HEK293 (cell line): ENCODE data around the gene CCDC175.

Experiments
- CTCF ChIA-PET: fragments of 350-600 bp; formaldehyde crosslinking; extraction: SDS; loops from one replicate; lab custom pipeline; 2021; ENCODE audit warnings: antibody characterized with exemption; lab: Yijun Ruan, JAX
- POLR2A ChIA-PET: fragments of 300-600 bp; formaldehyde crosslinking; extraction: SDS; loops from one replicate; lab custom pipeline; 2020; ENCODE audit warnings: antibody characterized with exemption, inconsistent platforms; lab: Yijun Ruan, JAX
- H3K27ac ChIP-seq: fragments of 200-500 bp; sonication (Bioruptor generic); 2 replicates; pipeline ENCODE4 v1.5.1; 2014; ENCODE audit warnings: low read depth, low read length, control low read depth, inconsistent platforms; ENCODE audit errors: extremely low read depth
- H3K36me3 ChIP-seq, 2 experiments: fragments of 200-500 bp in 1 of 2; sonication (Bioruptor generic) in 1 of 2; 1 replicate in 1 of 2; 2 replicates in 1 of 2; pipeline ENCODE4 v1.5.1; 2014 to 2017; ENCODE audit warnings: inconsistent platforms in 2 of 2, low read length in 2 of 2; ENCODE audit not compliant: control insufficient read depth in 2 of 2, insufficient read depth in 1 of 2
- H3K4me1 ChIP-seq: fragments of 200-500 bp; sonication (Bioruptor generic); 2 replicates; pipeline ENCODE4 v1.5.1; 2014; ENCODE audit warnings: mild to moderate bottlenecking, low read length, inconsistent platforms; ENCODE audit not compliant: control insufficient read depth, insufficient read depth
- H3K4me3 ChIP-seq: 2 replicates; pipeline ENCODE4 v1.5.1; 2011; ENCODE audit warnings: low read depth, mild to moderate bottlenecking, control low read depth, low read length, moderate library complexity
- H3K9me3 ChIP-seq: fragments of 200-500 bp; sonication (Bioruptor generic); 2 replicates; pipeline ENCODE4 v1.5.1; 2014; ENCODE audit warnings: low read depth, low read length, inconsistent platforms; ENCODE audit not compliant: control insufficient read depth, insufficient read depth
- GLI2 ChIP-seq: fragments of 450-650 bp; formaldehyde crosslinking; IDR thresholded peaks from 2 replicates; pipeline ENCODE4; 2017; ENCODE audit warnings: missing biosample characterization, missing genetic modification characterization, low read depth, borderline replicate concordance
- GLIS2 ChIP-seq: fragments of 450-650 bp; formaldehyde crosslinking; IDR thresholded peaks from 2 replicates; pipeline ENCODE4 v1.5.1; 2016; ENCODE audit warnings: missing biosample characterization, missing genetic modification characterization
- REST ChIP-seq: fragments of 450-650 bp; formaldehyde crosslinking; IDR thresholded peaks from 2 replicates; pipeline ENCODE4 v1.5.1; 2016; ENCODE audit warnings: missing biosample characterization, missing genetic modification characterization
- SCRT1 ChIP-seq: fragments of 450-650 bp; formaldehyde crosslinking; IDR thresholded peaks from 2 replicates; pipeline ENCODE4 v1.5.1; 2016; ENCODE audit warnings: missing biosample characterization, missing genetic modification characterization, borderline replicate concordance
- SP3 ChIP-seq: fragments of 450-650 bp; formaldehyde crosslinking; IDR thresholded peaks from 2 replicates; pipeline ENCODE4 v1.5.1; 2016; ENCODE audit warnings: missing biosample characterization, missing genetic modification characterization
- ZBTB26 ChIP-seq: fragments of 450-650 bp; formaldehyde crosslinking; optimal IDR thresholded peaks from 2 replicates; pipeline ENCODE3; 2016; ENCODE audit warnings: missing biosample characterization, mild to moderate bottlenecking, missing genetic modification characterization
- ZBTB44 ChIP-seq: fragments of 450-650 bp; IDR thresholded peaks from 2 replicates; pipeline ENCODE4 v1.5.1; 2018; ENCODE audit warnings: missing biosample characterization, mild to moderate bottlenecking, missing genetic modification characterization
- ZNF146 ChIP-seq: fragments of 450-650 bp; formaldehyde crosslinking; IDR thresholded peaks from 2 replicates; pipeline ENCODE4 v1.5.1; 2016; ENCODE audit warnings: missing biosample characterization, missing genetic modification characterization
- ZNF148 ChIP-seq: fragments of 450-650 bp; formaldehyde crosslinking; IDR thresholded peaks from 2 replicates; pipeline ENCODE4 v1.5.0; 2017; ENCODE audit warnings: missing biosample characterization, missing genetic modification characterization, borderline replicate concordance
- ZNF266 ChIP-seq: fragments of 450-650 bp; formaldehyde crosslinking; IDR thresholded peaks from 2 replicates; pipeline ENCODE4 v1.5.1; 2016; ENCODE audit warnings: missing biosample characterization, missing genetic modification characterization, low read depth
- ZNF324 ChIP-seq: fragments of 450-650 bp; formaldehyde crosslinking; IDR thresholded peaks from 2 replicates; pipeline ENCODE4 v1.5.1; 2016; ENCODE audit warnings: missing biosample characterization, missing genetic modification characterization
- ZNF37A ChIP-seq: fragments of 450-650 bp; IDR thresholded peaks from 2 replicates; pipeline ENCODE4 v1.5.1; 2018; ENCODE audit warnings: missing biosample characterization, missing genetic modification characterization
- ZNF394 ChIP-seq: fragments of 450-650 bp; formaldehyde crosslinking; IDR thresholded peaks from 2 replicates; pipeline ENCODE4 v1.5.1; 2016; ENCODE audit warnings: missing biosample characterization, missing genetic modification characterization, mild to moderate bottlenecking, moderate library complexity, borderline replicate concordance
- ZNF544 ChIP-seq: fragments of 450-650 bp; formaldehyde crosslinking; IDR thresholded peaks from 2 replicates; pipeline ENCODE4 v1.5.0; 2017; ENCODE audit warnings: missing biosample characterization, missing genetic modification characterization
- ZSCAN23 ChIP-seq: fragments of 450-650 bp; formaldehyde crosslinking; IDR thresholded peaks from 2 replicates; pipeline ENCODE4 v1.5.1; 2016; ENCODE audit warnings: missing biosample characterization, missing genetic modification characterization
- TF ChIP-seq, protein P1 (sequence below): fragments of 450-650 bp; formaldehyde crosslinking; IDR thresholded peaks from 2 replicates; pipeline ENCODE4 v1.5.1; 2016; ENCODE audit warnings: missing biosample characterization, missing genetic modification characterization
- TF ChIP-seq, protein P2 (sequence below): fragments of 450-650 bp; formaldehyde crosslinking; IDR thresholded peaks from 2 replicates; pipeline ENCODE4 v1.5.1; 2016; ENCODE audit warnings: missing biosample characterization, missing genetic modification characterization
- TF ChIP-seq, protein P3 (sequence below): fragments of 450-650 bp; formaldehyde crosslinking; IDR thresholded peaks from 2 replicates; pipeline ENCODE4 v1.5.1; 2016; ENCODE audit warnings: missing biosample characterization, missing genetic modification characterization, borderline replicate concordance

CCDC175 gene

DNA sequence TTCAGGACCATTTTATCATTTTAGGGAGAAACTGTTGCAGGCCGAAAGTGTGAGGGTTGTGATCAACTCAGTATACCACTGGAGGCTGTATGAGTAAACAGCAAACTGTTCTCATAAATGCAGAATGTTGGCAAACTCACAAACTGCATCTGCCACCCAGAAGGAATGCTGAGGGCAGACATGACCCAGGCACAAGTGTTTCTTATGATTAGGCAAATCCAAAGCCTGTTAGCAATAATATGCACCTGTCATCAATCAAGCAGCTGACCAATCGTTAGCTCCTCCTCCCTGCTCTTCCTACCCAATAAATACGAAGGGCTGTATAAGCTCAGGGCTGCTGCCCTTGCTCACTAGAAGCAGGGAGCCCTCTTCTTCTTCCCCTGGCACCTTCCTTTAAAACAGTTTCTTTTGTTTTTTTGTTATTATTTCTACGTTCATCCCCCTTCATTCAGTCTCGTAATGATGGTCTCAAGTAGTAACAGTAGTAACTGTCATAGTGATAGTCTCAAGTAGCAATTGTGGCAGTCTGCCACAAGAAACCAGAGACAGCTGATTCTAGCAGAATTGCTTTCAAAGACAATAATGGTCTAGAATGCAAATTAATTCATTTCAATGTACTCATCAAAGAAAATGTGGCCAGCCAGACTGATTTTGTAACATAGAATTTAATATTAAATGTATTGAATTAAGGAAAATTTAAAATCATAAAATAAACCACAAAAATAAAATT is 15.2 kb upstream of the CCDC175 start:
- H3K9me3 ChIP-seq = no peaks in the 10 kb centered on the region
- no peak for TF ChIP-seq ZBTB26
- TF ChIP-seq, all 188 proteins: peak for 0
- POLR2A ChIA-PET = no interaction called here
- Histone ChIP-seq H3K36me3 (no peaks in the 10 kb centered on the region), H3K4me1 (no peaks in the 10 kb centered on the region), H3K27ac (no peak overlapping the region), H3K4me3 (no peak overlapping the region)
- CTCF ChIA-PET = no interaction called here

- Histone ChIP-seq H3K9me3 (no peaks in the 10 kb centered on the region), H3K4me3 (no peak overlapping the region), H3K27ac (no peak overlapping the region), H3K36me3 (no peaks in the 10 kb centered on the region), H3K4me1 (peaks cover 11% of the 10 kb centered on the region)
- POLR2A ChIA-PET = no interaction called here
- CTCF ChIA-PET = no interaction called here
- TF ChIP-seq GLIS2 = no peak
- no peak for TF ChIP-seq SP3 (tag by site-specific recombination)
- no peak for TF ChIP-seq ZNF266 (tag by site-specific recombination)
- TF ChIP-seq, protein P1, sequence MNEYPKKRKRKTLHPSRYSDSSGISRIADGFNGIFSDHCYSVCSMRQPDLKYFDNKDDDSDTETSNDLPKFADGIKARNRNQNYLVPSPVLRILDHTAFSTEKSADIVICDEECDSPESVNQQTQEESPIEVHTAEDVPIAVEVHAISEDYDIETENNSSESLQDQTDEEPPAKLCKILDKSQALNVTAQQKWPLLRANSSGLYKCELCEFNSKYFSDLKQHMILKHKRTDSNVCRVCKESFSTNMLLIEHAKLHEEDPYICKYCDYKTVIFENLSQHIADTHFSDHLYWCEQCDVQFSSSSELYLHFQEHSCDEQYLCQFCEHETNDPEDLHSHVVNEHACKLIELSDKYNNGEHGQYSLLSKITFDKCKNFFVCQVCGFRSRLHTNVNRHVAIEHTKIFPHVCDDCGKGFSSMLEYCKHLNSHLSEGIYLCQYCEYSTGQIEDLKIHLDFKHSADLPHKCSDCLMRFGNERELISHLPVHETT (tag by site-specific recombination) = no peak
- TF ChIP-seq, protein P2, sequence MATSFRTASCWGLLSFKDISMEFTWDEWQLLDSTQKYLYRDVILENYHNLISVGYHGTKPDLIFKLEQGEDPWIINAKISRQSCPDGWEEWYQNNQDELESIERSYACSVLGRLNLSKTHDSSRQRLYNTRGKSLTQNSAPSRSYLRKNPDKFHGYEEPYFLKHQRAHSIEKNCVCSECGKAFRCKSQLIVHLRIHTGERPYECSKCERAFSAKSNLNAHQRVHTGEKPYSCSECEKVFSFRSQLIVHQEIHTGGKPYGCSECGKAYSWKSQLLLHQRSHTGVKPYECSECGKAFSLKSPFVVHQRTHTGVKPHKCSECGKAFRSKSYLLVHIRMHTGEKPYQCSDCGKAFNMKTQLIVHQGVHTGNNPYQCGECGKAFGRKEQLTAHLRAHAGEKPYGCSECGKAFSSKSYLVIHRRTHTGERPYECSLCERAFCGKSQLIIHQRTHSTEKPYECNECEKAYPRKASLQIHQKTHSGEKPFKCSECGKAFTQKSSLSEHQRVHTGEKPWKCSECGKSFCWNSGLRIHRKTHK (tag by site-specific recombination) = no peak
- no peak for TF ChIP-seq GLI2 (tag by site-specific recombination)
- TF ChIP-seq, protein P3, sequence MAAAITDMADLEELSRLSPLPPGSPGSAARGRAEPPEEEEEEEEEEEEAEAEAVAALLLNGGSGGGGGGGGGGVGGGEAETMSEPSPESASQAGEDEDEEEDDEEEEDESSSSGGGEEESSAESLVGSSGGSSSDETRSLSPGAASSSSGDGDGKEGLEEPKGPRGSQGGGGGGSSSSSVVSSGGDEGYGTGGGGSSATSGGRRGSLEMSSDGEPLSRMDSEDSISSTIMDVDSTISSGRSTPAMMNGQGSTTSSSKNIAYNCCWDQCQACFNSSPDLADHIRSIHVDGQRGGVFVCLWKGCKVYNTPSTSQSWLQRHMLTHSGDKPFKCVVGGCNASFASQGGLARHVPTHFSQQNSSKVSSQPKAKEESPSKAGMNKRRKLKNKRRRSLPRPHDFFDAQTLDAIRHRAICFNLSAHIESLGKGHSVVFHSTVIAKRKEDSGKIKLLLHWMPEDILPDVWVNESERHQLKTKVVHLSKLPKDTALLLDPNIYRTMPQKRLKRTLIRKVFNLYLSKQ (tag by site-specific recombination) = no peak
- TF ChIP-seq ZNF146 (tag by site-specific recombination) = no peak
- no peak for TF ChIP-seq REST (tag by site-specific recombination)
- TF ChIP-seq ZNF148 = no peak
- TF ChIP-seq ZSCAN23 (tag by site-specific recombination) = no peak
- TF ChIP-seq ZBTB44 = no peak
- TF ChIP-seq ZNF544 (tag by site-specific recombination) = no peak
- TF ChIP-seq ZNF37A (tag by site-specific recombination) = no peak
- no peak for TF ChIP-seq SCRT1 (tag by site-specific recombination)
- TF ChIP-seq ZNF394 (tag by site-specific recombination) = no peak
- TF ChIP-seq ZNF324 = no peak
Observed at GRCh38 chr14:59588101-59588500, 11.5 kb upstream of the CCDC175 start.
